GM10847 (cell line): ENCODE measurements around the gene CMTM5.

Source experiments
- POLR2A ChIP-seq: IDR thresholded peaks from 2 replicates; pipeline ENCODE4 v1.6.1; 2011; ENCODE audit not compliant: insufficient read length; ENCODE audit errors: extremely low read depth

CMTM5 gene

DNA sequence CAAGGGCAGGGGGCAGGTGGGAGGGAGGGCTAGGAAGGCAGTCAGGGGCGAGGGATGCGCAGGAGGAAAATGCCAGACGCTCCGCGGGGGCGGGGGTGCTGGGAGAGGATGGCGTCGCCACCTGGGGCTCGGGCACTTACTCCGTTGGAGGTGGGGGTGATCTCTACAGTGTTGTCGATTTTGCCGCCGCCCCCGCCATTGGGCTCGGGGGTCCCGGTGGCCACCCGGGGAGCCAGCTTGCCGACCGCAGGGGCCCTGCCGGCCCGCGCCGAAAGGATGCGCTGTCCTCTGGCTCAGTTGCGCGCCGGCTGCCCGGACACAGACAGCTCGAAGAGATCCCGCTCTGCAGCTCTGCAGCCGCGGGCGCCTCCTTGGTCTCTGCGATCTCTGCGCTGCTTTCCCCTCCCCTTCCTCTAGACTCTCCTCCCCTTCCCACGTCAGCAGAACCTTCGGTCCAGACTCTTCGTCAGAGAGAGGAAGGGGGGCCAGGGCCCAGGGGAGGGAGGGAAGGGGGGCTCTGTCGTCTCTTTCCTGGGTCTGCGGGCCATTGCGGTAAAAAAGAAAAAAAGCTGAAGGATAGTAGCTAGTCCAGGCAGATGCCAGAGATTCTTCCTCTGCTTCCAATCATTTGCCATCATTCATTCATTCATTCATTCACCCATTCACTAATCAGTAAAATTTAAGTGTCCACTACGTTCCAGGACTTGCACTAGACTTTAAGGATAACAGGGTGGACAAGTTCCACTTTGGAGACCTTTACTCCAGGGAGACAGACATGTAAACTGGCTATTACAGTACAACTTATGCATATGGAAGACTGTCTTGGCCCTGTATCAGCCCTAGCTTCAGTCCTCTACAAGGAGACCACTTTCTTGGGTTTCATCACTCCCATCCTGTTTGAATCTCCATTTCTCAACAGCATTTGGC lies 24.1 kb upstream of the CMTM5 start, which contains the start of gene SLC22A17:
Gene SLC22A17, minus strand, starts transcription at position 382 of the 927 bp plus-strand sequence.
- TF ChIP-seq POLR2A: no peak

GRCh38 chr14:23353433-23353780 lies 23.4 kb upstream of the CMTM5 start:
- TF ChIP-seq POLR2A: no peak

DNA sequence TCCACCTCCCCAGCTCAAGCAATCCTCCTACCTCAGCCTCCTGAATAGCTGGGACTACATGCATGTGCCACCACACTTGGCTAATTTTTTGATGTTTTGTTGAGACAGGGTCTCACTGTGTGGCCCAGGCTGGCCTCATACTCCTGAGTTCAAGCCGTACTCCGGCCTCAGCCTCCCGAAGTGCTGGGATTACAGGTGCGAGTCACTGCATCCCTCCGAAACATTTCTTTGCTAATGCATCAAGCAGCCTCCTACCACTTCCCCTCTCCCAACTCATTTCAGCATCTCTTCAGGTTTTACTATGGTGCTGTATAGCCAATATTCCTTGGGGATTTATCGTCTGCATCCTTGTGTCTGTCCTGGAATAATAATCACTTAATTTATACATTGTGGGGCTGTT lies 21.9 kb upstream of the CMTM5 start:
- TF ChIP-seq POLR2A: no peak

GRCh38 chr14:23355871-23356435 lies 20.9 kb upstream of the CMTM5 start:
- TF ChIP-seq POLR2A: no peak

DNA sequence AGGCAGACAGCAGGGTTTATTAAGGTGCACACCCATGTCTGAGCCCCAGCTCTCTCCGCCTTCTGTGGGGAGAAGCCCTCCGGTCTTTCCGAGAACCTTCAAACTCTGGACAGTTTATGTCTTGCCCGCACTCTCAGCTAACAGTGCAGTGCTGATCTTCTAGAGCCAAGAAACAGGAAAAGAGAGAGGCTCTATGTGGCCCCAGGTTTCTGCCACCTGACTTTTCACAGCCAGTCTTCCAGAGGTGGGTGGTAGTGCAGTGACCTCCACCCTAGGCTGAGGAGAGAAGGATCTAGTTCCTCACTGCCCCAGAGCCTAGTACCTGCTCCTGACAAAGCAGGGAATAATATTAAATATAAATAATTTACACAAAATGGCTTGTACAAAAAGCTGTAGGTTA lies 20.2 kb upstream of the CMTM5 start:
- no peak for TF ChIP-seq POLR2A

GRCh38 chr14:23357261-23357660 lies 19.6 kb upstream of the CMTM5 start:
- TF ChIP-seq POLR2A: no peak

- TF ChIP-seq POLR2A: no peak
Observed at GRCh38 chr14:23358042-23358441, 18.8 kb upstream of the CMTM5 start.

GRCh38 chr14:23358553-23359166 lies 18.2 kb upstream of the CMTM5 start:
- TF ChIP-seq POLR2A: no peak

DNA sequence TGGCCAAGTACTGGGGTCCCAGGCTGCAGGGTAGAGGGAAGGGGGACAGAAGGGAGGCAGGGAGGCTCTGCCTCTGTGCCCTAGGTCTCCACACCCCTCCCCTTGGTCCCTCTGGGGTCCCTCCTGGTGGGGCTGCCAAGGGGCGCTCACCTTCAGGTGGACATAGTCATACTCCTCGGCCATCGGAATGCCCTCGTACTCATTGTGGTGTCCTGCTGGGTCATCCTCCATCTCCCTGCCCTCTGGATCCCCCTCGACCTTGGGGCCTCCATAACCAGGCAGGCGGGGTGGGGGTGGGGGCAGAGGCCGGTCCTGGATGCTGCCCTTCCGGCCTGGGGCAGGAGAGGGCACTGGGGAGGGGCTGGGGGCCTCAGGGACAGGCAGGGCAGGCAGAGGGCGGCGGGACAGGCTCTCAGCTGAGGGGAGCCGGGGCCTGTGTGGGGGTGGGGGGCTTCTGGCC lies 17.6 kb upstream of the CMTM5 start:
- no peak for TF ChIP-seq POLR2A

DNA sequence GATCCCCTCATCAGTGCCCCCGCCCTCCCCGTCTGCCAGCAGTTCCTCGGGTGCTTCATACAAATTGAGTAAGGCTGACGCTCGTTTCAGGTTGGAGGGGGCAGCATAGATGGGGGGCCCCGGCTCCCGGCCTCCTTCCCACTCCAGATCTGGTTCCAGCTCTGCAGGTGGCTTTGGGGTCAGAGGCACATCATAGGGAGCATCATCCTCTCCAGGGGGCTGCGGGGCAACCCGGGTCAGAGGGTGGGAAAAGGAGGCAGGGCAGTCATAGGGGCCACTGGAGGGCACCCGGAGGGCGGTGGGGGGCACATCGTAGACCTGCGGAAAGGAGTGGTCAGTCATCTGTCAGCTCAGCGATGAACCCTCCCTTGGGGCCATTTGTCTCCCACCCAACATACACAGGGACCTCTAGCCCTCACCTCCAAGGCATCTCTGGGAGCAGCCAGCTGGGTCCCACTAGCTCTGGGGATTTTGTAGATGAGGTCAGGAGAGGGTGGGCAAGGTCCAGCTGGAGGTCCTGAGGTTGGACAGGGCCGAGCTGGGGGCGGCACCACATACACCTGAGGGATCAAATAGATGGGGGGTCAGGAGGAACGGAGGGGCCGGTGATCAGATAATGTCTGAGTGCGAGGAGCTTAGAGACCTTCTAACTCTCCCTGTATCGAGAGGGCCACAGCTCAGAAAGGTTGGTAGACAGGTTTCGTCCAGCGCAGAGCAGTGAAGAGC lies 17.0 kb upstream of the CMTM5 start:
- TF ChIP-seq POLR2A: no peak

GRCh38 chr14:23360496-23360895 lies 16.4 kb upstream of the CMTM5 start:
- TF ChIP-seq POLR2A: no peak

- no peak for TF ChIP-seq POLR2A
Observed at GRCh38 chr14:23361320-23361719, 15.5 kb upstream of the CMTM5 start.

- TF ChIP-seq POLR2A: no peak
Observed at GRCh38 chr14:23361763-23362162, 15.1 kb upstream of the CMTM5 start.

- no peak for TF ChIP-seq POLR2A
Observed at GRCh38 chr14:23362200-23362599, 14.6 kb upstream of the CMTM5 start.
